SHP77 (cell line): ENCODE results near the gene MIAT.

Experiments
- DNase-seq, 2 experiments: peaks; one replicate each; lab custom pipeline; 2025; lab: John Stamatoyannopoulos, UW

MIAT gene

GRCh38 chr22:26669060-26669481 is 11.7 kb downstream of the MIAT start:
- DNase-seq: peak in 1 of 2 experiments; percentile 37

DNA sequence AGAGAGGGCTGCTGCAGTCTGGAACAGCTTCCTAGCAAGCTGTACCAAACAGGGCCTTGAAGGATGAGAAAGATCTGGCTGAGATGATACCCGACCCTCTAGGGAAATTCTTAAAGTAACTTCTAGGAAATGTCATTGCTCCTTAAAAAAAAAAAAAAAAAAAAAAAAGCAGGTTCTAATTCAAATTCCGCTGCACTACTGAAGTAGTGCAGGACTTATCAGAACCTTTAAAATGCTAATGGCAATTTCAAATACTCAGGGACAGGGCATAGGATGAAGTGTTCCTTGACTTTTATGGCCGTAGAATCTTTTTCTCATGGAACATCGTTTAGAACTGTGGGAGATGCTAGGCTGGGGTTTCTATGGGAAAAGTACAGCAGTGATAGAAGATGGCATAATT is 13.1 kb downstream of the MIAT start:
- DNase-seq: no peak

DNA sequence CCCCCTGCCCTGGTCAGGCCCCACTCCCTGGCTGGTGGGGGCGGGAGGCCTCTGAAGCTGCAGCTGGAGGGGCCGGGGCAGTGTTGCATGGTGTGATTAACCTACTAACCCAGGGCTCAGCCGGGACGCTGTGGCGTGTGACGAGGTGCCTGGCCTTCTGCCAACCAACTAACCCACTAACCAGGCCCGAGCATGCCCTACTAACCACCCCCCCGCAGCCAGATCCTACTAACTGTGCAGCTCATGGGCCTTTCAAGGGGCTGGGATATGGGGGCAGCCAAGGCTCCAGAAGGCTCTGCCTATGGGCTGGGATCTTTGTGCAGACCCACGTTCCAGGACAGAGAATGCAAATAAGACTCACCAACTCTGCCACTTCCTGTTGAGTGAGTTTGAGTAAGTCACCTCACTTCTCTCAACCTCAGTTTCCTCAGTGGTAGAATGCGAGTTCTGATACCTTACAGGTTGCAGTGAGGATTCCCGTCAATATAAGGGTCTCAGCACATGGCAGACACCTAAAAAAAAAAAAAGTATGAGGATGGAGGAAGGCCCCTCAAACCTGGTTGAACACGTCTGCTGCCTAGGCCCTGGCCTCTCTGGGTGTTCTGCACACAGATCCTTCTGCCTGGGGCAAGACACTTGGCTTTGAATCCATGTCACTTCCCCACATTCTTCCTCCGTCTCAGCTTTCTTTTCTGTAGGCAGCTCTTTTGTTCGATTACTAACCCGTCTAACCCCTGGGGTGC is 14.1 kb downstream of the MIAT start:
- DNase-seq: peak; percentile 25 to 48

DNA sequence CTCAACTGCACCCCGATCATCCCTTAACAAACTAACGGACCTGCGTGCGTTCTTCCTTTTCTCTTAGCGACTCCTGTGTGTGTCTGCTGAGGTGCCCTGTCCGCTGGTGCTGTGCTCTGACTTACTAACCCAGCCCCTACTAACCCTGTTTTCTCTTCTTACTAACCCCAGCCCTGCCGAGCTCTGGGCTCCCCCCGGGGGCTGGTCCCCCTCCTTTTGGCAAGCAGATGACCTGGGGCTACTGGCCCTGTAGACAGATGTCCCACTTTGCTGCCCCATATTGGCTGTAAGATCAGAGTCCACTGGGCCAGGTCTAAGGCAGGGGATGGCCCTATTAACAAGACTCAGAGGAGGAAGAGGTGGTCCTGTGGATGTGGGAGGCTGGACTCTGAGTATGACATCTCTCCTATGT is 14.7 kb downstream of the MIAT start:
- no peak for DNase-seq

- DNase-seq: peak; percentile 93 to 95
Observed at GRCh38 chr22:26672590-26673468, 15.4 kb downstream of the MIAT start.

DNA sequence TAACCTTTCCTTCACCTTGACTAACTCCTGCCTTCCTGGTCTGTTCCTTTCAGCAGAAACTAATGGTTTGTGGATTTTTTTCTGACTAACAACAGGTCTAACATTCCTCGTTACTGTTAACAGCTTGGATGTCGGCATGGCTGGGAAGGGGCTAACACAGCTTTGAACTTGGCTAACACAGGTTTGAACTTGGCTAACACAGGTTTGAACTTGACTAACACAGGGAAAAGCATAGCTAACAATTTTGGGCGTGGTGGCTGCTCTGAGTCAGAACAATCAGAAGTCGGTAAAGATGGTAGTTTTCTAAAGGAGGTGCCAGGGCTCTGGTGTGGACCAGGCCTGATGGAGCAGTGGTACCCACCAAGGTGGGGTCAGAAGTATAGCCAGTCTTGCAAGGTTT is 16.1 kb downstream of the MIAT start:
- DNase-seq: no peak

GRCh38 chr22:26674211-26675190 is 17.1 kb downstream of the MIAT start:
- no peak for DNase-seq

DNA sequence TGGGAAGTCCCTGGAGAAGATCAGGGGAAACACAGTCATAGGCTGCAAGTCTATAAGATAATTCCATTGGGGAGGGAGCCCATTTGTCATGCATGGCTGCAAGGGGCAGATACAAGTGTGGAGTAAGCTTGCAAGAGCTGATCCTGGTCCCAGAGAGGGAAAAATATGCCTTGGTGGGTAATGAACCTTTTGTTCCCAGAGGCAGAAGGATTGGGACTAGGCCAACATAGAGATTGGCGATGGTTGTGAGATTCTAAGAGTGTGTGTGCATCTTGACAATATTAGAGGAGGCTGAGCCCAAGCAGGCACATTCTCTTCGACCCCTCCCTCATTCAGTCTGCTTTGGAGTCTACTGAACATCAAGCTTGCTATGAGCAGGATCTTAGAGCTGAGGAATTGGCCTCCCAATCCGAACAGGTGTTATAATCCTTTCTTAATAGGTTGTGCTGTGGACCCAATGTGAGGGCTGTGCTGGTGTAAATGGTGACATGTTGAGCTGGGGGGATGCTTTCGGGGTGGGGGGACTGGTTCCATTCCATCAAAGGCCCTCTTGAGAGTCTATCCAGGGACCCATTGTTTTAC is 18.4 kb downstream of the MIAT start:
- DNase-seq: no peak

DNA sequence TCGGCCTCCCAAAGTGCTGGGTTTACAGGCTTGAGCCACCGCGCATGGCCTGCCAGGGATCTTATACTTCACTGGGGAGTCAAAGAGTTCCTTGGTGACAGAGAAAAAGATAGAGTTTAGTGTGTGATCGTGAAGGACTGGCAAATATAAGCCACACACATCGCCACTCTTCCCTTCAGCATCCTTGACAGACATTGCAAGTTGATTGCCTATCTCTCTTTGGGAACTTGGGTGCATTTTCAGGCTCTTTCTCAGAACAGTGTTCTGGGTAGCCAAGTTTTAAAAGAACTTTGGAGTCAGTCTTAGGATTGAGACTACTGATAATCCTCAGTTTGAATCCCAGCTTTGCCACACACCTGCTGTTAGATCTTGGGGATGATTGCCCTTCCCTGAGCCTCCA is 19.8 kb downstream of the MIAT start:
- DNase-seq: no peak

DNA sequence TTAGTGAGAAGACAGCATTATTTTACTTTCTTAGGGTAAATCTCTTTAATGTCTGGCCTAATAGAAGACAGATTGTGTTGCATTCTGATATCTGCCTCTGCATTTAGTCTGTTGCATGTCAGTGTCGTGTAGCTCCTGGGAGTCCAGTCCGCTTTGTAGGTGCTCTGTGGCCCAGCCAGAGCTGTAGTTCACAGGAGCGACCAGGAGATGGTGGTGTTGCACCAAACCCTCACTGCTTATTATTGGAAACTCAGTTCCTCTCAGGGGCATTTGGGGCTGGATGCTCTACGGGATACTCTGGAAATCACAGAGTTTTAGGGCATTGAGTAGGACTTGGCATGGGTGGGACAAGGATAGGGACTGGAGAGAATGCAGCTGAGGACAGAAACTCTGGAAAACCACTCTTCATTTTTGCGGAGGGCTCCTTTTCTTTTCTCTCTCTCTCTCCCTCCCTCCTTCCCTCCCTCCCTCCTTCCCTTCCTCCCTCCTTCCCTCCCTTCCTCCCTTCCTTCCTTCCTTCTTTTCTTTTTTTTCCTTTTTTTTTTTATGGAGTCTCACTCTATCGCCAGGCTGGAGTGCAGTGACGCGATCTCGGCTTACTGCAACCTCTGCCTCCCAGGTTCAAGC is 21.7 kb downstream of the MIAT start:
- DNase-seq: peak; percentile 46 to 63

DNA sequence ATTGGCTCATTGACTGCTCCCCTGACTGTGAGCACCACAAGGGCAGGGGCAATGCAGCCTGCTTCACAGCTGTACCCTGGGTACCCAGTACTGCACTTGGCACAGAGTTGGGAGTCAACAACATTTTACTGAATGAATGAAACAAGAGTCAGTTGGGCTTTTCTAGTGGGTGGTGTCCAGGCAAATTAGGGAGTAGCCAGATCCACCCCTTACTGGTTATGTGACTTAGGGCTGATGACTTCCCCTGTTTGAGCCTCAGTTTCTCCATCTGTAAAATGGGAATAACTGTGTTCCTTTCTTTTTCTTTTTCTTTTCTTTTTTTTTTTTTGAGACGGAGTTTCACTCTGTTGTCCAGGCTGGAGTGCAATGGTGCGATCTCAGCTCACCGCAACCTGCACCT is 23.1 kb downstream of the MIAT start:
- DNase-seq: no peak

DNA sequence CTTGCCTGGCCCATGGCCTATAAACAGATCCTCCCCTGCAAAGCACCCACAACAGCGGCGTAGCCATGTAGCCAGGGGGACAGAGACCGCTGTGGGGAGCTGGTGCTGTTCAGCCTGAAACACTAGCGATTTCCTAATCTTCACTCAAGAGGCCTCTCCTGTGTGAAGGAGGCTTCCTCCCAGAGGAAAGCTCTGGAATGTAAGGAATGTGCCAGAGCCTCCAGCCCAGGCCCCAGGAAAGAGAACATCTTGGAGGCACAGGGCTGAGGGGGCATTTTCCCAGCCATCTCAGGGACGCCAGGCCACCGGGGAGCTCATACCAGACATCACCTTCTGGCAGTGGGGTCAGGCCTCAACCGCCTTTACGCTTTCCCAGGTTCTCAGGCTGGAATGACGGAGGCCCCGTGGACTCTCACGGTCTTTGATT is 24.0 kb downstream of the MIAT start:
- DNase-seq: no peak

DNA sequence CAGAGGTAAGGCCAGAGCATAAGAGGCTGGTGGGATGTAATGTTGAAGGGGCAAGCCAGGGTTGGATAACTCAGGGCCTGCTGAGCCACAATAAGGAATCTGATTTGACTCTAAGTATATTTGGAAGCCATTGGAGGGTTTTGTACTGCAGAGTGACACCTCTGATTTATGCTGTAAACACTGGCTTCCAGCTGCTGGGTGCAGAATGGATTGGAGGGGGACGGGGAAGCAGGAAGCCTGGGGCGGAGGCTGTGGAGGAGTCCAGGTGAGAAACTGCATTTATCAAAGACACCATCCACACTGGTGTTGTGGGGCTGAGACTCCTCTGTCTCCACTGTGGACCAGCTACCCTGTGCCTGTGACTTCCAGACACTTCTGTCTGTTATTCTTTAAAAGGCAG is 26.8 kb downstream of the MIAT start:
- DNase-seq: no peak

DNA sequence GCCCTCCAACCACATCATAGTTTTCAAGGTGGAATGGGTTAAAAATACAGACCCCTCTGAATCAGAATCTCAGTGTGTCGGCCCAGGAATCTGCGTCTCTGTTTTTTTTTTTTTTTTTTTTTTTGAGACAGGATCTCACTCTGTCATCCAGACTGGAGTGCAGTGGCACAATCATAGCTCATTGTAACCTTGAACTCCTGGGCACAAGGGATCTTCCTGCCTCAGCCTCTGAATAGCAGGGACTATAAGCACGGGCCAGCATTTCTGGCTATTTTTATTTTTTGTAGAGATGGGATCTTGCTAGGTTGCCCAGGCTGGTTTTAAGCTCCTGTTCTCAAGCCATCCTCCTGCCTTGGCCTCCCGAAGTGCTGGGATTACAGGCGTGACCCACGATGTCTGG is 28.2 kb downstream of the MIAT start:
- DNase-seq: no peak

- no peak for DNase-seq
Observed at GRCh38 chr22:26687439-26687838, 30.1 kb downstream of the MIAT start.

GRCh38 chr22:26689513-26690301 is 32.3 kb downstream of the MIAT start:
- no peak for DNase-seq

- DNase-seq: no peak
Observed at GRCh38 chr22:26690654-26691376, 33.4 kb downstream of the MIAT start.

DNA sequence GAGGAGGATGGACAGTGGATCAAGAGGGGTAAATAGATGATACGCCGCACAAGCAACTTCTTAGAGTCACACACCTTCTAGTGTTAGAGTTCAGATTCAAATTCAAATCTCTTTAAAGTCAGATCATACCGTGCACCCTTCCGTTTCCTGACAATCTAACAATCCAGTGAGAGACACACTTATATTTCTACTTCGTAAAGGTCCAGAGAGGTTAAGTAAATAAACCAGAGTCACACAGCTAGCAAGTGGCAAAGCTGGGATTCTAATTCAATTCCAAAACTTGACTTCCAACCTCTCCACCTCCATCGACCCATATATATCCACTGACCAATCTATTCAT is 34.0 kb downstream of the MIAT start:
- DNase-seq: no peak

DNA sequence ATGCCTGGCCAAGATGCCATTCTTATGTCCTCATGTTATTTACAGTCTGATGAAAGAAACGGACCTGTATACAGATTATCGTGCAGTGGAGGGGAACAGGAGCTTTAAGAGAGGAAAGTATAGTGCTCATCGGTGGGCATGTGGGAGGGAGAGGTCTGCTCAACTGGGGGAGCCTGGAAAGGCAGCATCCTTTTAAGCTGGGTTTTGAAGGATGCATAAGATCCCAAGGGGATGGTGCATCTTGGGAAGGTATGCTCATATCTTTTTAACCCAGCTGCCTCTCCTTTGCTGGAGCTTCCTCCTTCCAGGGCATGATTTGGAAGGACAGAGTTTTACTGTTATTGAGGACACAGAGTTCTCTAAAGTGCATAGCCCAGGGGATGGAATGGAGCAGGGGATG is 34.8 kb downstream of the MIAT start:
- no peak for DNase-seq

DNA sequence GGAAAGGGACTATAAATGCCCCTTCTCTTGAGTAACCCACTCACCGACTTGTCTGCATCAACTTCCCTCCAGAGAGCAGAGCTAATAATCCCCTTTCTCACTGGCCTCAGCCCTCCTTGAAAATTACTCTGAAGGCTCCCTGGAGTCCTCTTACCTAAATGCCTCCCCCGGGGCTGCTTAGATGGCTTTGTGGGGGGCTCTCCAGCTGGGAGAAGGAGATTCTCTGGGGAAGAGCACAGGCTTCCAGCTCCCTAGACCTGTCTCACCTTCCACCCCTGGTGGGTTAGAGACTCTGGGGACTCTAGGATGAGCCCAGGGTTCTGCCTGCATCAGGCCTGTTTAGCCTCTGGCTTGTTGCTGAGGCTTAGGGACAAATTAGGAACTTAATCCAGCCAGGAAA is 39.8 kb downstream of the MIAT start:
- DNase-seq: no peak
